Stomach (tissue), 4 donors: ENCODE data around the gene SPAAR.
"Not testable (repeated sequence)": the region's sequence is repeated elsewhere in the genome, so short reads cannot be mapped to it uniquely, and the experiment has no call there.

ENCODE experiments used
- EP300 ChIP-seq: sonication (generic); formaldehyde crosslinking; IDR thresholded peaks from one replicate; pipeline ENCODE4 v1.6.1; 2017; ENCODE audit warnings: antibody characterized with exemption
- POLR2A ChIP-seq, 4 donors: fragments of 450-650 bp; IDR thresholded peaks; one replicate each; pipeline ENCODE4 v1.6.1; 2016; ENCODE audit warnings: antibody characterized with exemption in 4 of 4, control low read depth in 2 of 4, mild to moderate bottlenecking in 1 of 4, moderate library complexity in 1 of 4
- POLR2AphosphoS5 ChIP-seq, 3 donors: sonication (generic); formaldehyde crosslinking; IDR thresholded peaks; one replicate each; pipeline ENCODE4 v1.6.1; 2016; ENCODE audit warnings: antibody characterized with exemption in 3 of 3
- TF ChIP-seq, protein P1 (sequence below), 7 experiments: fragments of 450-650 bp in 4 of 7; fragments of 200-600 bp in 3 of 7; sonication (generic) in 3 of 7; IDR thresholded peaks; one replicate each; pipeline ENCODE4 v1.5.1; 2016 to 2019; ENCODE audit warnings: antibody characterized with exemption in 7 of 7, control low read depth in 2 of 7, mild to moderate bottlenecking in 1 of 7

- TF ChIP-seq, protein P1, sequence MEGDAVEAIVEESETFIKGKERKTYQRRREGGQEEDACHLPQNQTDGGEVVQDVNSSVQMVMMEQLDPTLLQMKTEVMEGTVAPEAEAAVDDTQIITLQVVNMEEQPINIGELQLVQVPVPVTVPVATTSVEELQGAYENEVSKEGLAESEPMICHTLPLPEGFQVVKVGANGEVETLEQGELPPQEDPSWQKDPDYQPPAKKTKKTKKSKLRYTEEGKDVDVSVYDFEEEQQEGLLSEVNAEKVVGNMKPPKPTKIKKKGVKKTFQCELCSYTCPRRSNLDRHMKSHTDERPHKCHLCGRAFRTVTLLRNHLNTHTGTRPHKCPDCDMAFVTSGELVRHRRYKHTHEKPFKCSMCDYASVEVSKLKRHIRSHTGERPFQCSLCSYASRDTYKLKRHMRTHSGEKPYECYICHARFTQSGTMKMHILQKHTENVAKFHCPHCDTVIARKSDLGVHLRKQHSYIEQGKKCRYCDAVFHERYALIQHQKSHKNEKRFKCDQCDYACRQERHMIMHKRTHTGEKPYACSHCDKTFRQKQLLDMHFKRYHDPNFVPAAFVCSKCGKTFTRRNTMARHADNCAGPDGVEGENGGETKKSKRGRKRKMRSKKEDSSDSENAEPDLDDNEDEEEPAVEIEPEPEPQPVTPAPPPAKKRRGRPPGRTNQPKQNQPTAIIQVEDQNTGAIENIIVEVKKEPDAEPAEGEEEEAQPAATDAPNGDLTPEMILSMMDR (IDR thresholded peaks at IDR 0.05): not testable (repeated sequence)
- TF ChIP-seq POLR2A (IDR thresholded peaks at IDR 0.05); POLR2AphosphoS5 (IDR thresholded peaks at IDR 0.05); EP300: not testable (repeated sequence)
Observed at GRCh38 chr9:35913429-35913828, 4.1 kb downstream of the SPAAR start.
